Naive thymus-derived CD4-positive, alpha-beta T cell (primary cell): ENCODE measurements around the gene SCO1. TPM values are rescaled to one million over a fixed set of nuclear protein-coding genes. Genes with fewer than 3 reads are reported as not detected.
A peak's percentile ranks its signal among the peaks of the same experiment; 100 is the strongest.

Experiments used
- ATAC-seq: fragments of 150-1000 bp; cut with Tn5 transposase; 2 replicates; pipeline ENCODE4 v1.10.0; 2021; ENCODE audit warnings: mild to moderate bottlenecking, moderate library complexity
- CTCF ChIA-PET: fragments of 350-600 bp; sonication (Branson Sonifier 250); formaldehyde crosslinking; loops from one replicate; lab custom pipeline; 2021; ENCODE audit warnings: antibody characterized with exemption; lab: Charles Lee
- POLR2A ChIA-PET: fragments of 350-600 bp; sonication (Branson Sonifier 250); formaldehyde crosslinking; loops from one replicate; lab custom pipeline; 2021; ENCODE audit warnings: antibody characterized with exemption, inconsistent platforms; lab: Charles Lee
- DNase-seq, 9 donors: peaks; one replicate each; pipeline versions ENCODE4 v3.0.0 to v3.0.0-alpha.2; 2020 to 2022; ENCODE audit warnings: mixed read lengths in 1 of 9
- H3K27ac ChIP-seq: one replicate; pipeline ENCODE4 v1.7.0; 2013; ENCODE audit warnings: mild to moderate bottlenecking, low read depth, low read length, moderate library complexity
- H3K27me3 ChIP-seq, 2 donors: one replicate each; pipeline ENCODE4 v1.7.0; 2013; ENCODE audit warnings: low read length in 2 of 2, mild to moderate bottlenecking in 2 of 2, moderate library complexity in 2 of 2; ENCODE audit not compliant: control insufficient read depth in 2 of 2, insufficient read depth in 2 of 2
- H3K36me3 ChIP-seq, 3 experiments: 1 replicate in 2 of 3; 2 replicates in 1 of 3; pipeline ENCODE4 v1.7.0; 2013; ENCODE audit warnings: low read length in 3 of 3, mild to moderate bottlenecking in 3 of 3, moderate library complexity in 1 of 3; ENCODE audit not compliant: insufficient read depth in 3 of 3, control insufficient read depth in 2 of 3
- H3K4me1 ChIP-seq, 2 donors: one replicate each; pipeline ENCODE4 v1.7.0; 2013; ENCODE audit warnings: low read length in 2 of 2, mild to moderate bottlenecking in 2 of 2, moderate library complexity in 1 of 2; ENCODE audit not compliant: control insufficient read depth in 2 of 2, insufficient read depth in 2 of 2
- H3K4me3 ChIP-seq: 2 replicates; pipeline ENCODE4 v1.7.0; 2013; ENCODE audit warnings: mild to moderate bottlenecking, low read length
- H3K9me3 ChIP-seq, 3 experiments: 1 replicate in 2 of 3; 2 replicates in 1 of 3; pipeline ENCODE4 v1.7.0; 2013; ENCODE audit warnings: low read length in 3 of 3; ENCODE audit not compliant: control insufficient read depth in 2 of 3
- H3K27ac Mint-ChIP-seq, 9 donors: one replicate each; pipeline ENCODE4 v1.8.0; 2020 to 2022; ENCODE audit warnings: mixed read lengths in 9 of 9, mild to moderate bottlenecking in 8 of 9, moderate library complexity in 5 of 9, inconsistent platforms in 2 of 9
- H3K27me3 Mint-ChIP-seq, 5 donors: one replicate each; pipeline ENCODE4 v1.8.0; 2021 to 2022; ENCODE audit warnings: mixed read lengths in 5 of 5, mild to moderate bottlenecking in 1 of 5
- H3K36me3 Mint-ChIP-seq, 5 donors: one replicate each; pipeline ENCODE4 v1.8.0; 2020 to 2022; ENCODE audit warnings: mixed read lengths in 5 of 5, mild to moderate bottlenecking in 3 of 5, inconsistent platforms in 1 of 5
- H3K4me1 Mint-ChIP-seq, 7 donors: one replicate each; pipeline ENCODE4 v1.8.0; 2020 to 2022; ENCODE audit warnings: mixed read lengths in 7 of 7, mild to moderate bottlenecking in 3 of 7, inconsistent platforms in 1 of 7
- H3K4me3 Mint-ChIP-seq, 10 donors: one replicate each; pipeline ENCODE4 v1.8.0; 2020 to 2022; ENCODE audit warnings: mild to moderate bottlenecking in 10 of 10, mixed read lengths in 10 of 10, moderate library complexity in 6 of 10, inconsistent platforms in 2 of 10
- H3K9me3 Mint-ChIP-seq, 11 donors: one replicate each; pipeline ENCODE4 v1.8.0; 2020 to 2022; ENCODE audit warnings: mixed read lengths in 11 of 11, mild to moderate bottlenecking in 4 of 11, inconsistent platforms in 1 of 11, moderate library complexity in 1 of 11
- intact Hi-C, 2 donors: fragments of 100-400 bp; cut with micrococcal nuclease; formaldehyde crosslinking; loops; one replicate each; pipeline ENCODE4 v1.15.1; 2023
- polyA plus RNA-seq, 2 donors: library from polyadenylated mRNA; unstranded; fragments of 300-500 nt; fragmentation: Illumina TruSeq; gene quantifications; one replicate each; pipeline ENCODE4 v1.2.3, GENCODE V29; 2021
- total RNA-seq, 6 experiments: library from RNA in 5 of 6; stranded (reverse) in 5 of 6; gene quantifications; 1 replicate in 5 of 6; 2 replicates in 1 of 6; pipeline ENCODE4 v1.2.3 and lab custom pipeline; 2021 to 2026

Gene SCO1
- total and polyA plus RNA-seq, 7 experiments from 2014 or later = 13.6 to 29.2 (median 17.5) TPM

- Histone ChIP-seq H3K9me3 (no peaks in the 10 kb centered on the region), H3K27me3 (no peaks in the 10 kb centered on the region), H3K27ac (no peak overlapping the region), H3K4me1 (no peaks in the 10 kb centered on the region), H3K36me3 (no peaks in the 10 kb centered on the region), H3K4me3 (no peak overlapping the region)
- peaks cover 8 to 21% (median 17%) of the 10 kb centered on the region in 7 donors for H3K4me1 Mint-ChIP-seq
- H3K27me3 Mint-ChIP-seq = no peaks in the 10 kb centered on the region
- no peaks in the 10 kb centered on the region for H3K9me3 Mint-ChIP-seq
- intact Hi-C loops = no loop called here
- no peak for ATAC-seq
- ChIA-PET CTCF (interaction anchor here (1.6 kb wide), 1 partner anchor 191 kb away, joined by 3 read pairs; no protein-coding TSS in a partner anchor), POLR2A (no interaction called here)
- peak overlapping the region in 4 of 10 donors; percentile 0 to 65 (median 33) for H3K4me3 Mint-ChIP-seq
- H3K36me3 Mint-ChIP-seq = peaks cover 0 to 15% (median 0%) of the 10 kb centered on the region in 5 donors
- DNase-seq = no peak
- H3K27ac Mint-ChIP-seq = peak overlapping the region in 3 of 9 donors; percentile 30 to 87 (median 32)
Observed at GRCh38 chr17:10653987-10654386, 43.3 kb downstream of the SCO1 start.

- Mint-ChIP-seq H3K4me1 (peaks cover 8 to 21% (median 17%) of the 10 kb centered on the region in 7 donors), H3K36me3 (peaks cover 0 to 19% (median 0%) of the 10 kb centered on the region in 5 donors), H3K27ac (peak overlapping the region in 6 of 9 donors; percentile 9 to 85 (median 38)), H3K27me3 (no peaks in the 10 kb centered on the region), H3K4me3 (peak overlapping the region in 8 of 10 donors; percentile 10 to 68 (median 58)), H3K9me3 (no peaks in the 10 kb centered on the region)
- H3K4me3 ChIP-seq = no peak overlapping the region
- H3K27me3 ChIP-seq = no peaks in the 10 kb centered on the region
- peak; percentile 63 for ATAC-seq
- DNase-seq = peak in 3 of 9 donors; percentile 4 to 21 (median 16)
- H3K36me3 ChIP-seq = peaks cover 0 to 3% (median 0%) of the 10 kb centered on the region in 3 experiments
- ChIA-PET POLR2A (no interaction called here), CTCF (no interaction called here)
- H3K9me3 ChIP-seq = no peaks in the 10 kb centered on the region
- no peak overlapping the region for H3K27ac ChIP-seq
- H3K4me1 ChIP-seq = no peaks in the 10 kb centered on the region
- intact Hi-C loops = no loop called here
Observed at GRCh38 chr17:10652984-10653659, 44.2 kb downstream of the SCO1 start.

GRCh38 chr17:10651927-10652326 is 45.4 kb downstream of the SCO1 start:
- intact Hi-C loops = no loop called here
- CTCF ChIA-PET = no interaction called here
- ATAC-seq (no peak), DNase-seq (no peak)
- no peak overlapping the region for H3K4me3 ChIP-seq
- no peaks in the 10 kb centered on the region for H3K9me3 ChIP-seq
- H3K4me1 ChIP-seq = no peaks in the 10 kb centered on the region
- Mint-ChIP-seq H3K4me1 (peaks cover 8 to 21% (median 17%) of the 10 kb centered on the region in 7 donors), H3K36me3 (peaks cover 0 to 20% (median 0%) of the 10 kb centered on the region in 5 donors), H3K27ac (no peak overlapping the region), H3K27me3 (no peaks in the 10 kb centered on the region), H3K4me3 (no peak overlapping the region), H3K9me3 (no peaks in the 10 kb centered on the region)
- H3K27me3 ChIP-seq = no peaks in the 10 kb centered on the region
- peaks cover 0 to 4% (median 0%) of the 10 kb centered on the region in 3 experiments for H3K36me3 ChIP-seq
- POLR2A ChIA-PET = no interaction called here
- H3K27ac ChIP-seq = no peak overlapping the region

GRCh38 chr17:10649602-10650001 is 47.7 kb downstream of the SCO1 start:
- H3K4me3 Mint-ChIP-seq = peak overlapping the region in 1 of 10 donors; percentile 25
- peaks cover 0 to 29% (median 0%) of the 10 kb centered on the region in 5 donors for H3K36me3 Mint-ChIP-seq
- H3K36me3 ChIP-seq = peaks cover 0 to 8% (median 0%) of the 10 kb centered on the region in 3 experiments
- H3K27me3 ChIP-seq = no peaks in the 10 kb centered on the region
- H3K4me1 Mint-ChIP-seq = peaks cover 8 to 21% (median 17%) of the 10 kb centered on the region in 7 donors
- POLR2A ChIA-PET = no interaction called here
- intact Hi-C loops = loop anchor here in 1 of 2 donors (5.0 kb wide), 1 partner anchor 48 kb away; the partner anchor contains the start of genes ADPRM and SCO1
- H3K27ac ChIP-seq = no peak overlapping the region
- H3K27me3 Mint-ChIP-seq = no peaks in the 10 kb centered on the region
- no peak overlapping the region for H3K27ac Mint-ChIP-seq
- CTCF ChIA-PET = interaction anchor here (1.5 kb wide), 1 partner anchor 20 kb away, joined by 7 read pairs; no protein-coding TSS in a partner anchor
- DNase-seq (no peak), ATAC-seq (no peak)
- no peak overlapping the region for H3K4me3 ChIP-seq
- H3K9me3 Mint-ChIP-seq = no peaks in the 10 kb centered on the region
- H3K9me3 ChIP-seq = no peaks in the 10 kb centered on the region
- H3K4me1 ChIP-seq = no peaks in the 10 kb centered on the region

GRCh38 chr17:10648956-10649355 is 48.4 kb downstream of the SCO1 start:
- no peak overlapping the region for H3K4me3 ChIP-seq
- intact Hi-C loops = loop anchor here in 1 of 2 donors (5.0 kb wide), 1 partner anchor 48 kb away; the partner anchor contains the start of genes ADPRM and SCO1
- peak overlapping the region in 1 of 9 donors; percentile 5 for H3K27ac Mint-ChIP-seq
- ATAC-seq (no peak), DNase-seq (no peak)
- H3K9me3 Mint-ChIP-seq = no peaks in the 10 kb centered on the region
- H3K9me3 ChIP-seq = no peaks in the 10 kb centered on the region
- no peak overlapping the region for H3K4me3 Mint-ChIP-seq
- H3K36me3 Mint-ChIP-seq = peaks cover 0 to 35% (median 6%) of the 10 kb centered on the region in 5 donors
- H3K27ac ChIP-seq = no peak overlapping the region
- CTCF ChIA-PET = no interaction called here
- POLR2A ChIA-PET = no interaction called here
- H3K36me3 ChIP-seq = peaks cover 0 to 15% (median 0%) of the 10 kb centered on the region in 3 experiments
- no peaks in the 10 kb centered on the region for H3K27me3 ChIP-seq
- peaks cover 4 to 18% (median 12%) of the 10 kb centered on the region in 7 donors for H3K4me1 Mint-ChIP-seq
- H3K27me3 Mint-ChIP-seq = no peaks in the 10 kb centered on the region
- H3K4me1 ChIP-seq = no peaks in the 10 kb centered on the region

- peaks cover 0 to 12% (median 6%) of the 10 kb centered on the region in 7 donors for H3K4me1 Mint-ChIP-seq
- Histone ChIP-seq H3K27ac (no peak overlapping the region), H3K9me3 (no peaks in the 10 kb centered on the region), H3K36me3 (peaks cover 0 to 18% (median 0%) of the 10 kb centered on the region in 3 experiments), H3K4me3 (no peak overlapping the region), H3K27me3 (no peaks in the 10 kb centered on the region), H3K4me1 (no peaks in the 10 kb centered on the region)
- peaks cover 0 to 33% (median 7%) of the 10 kb centered on the region in 5 donors for H3K36me3 Mint-ChIP-seq
- ChIA-PET POLR2A (no interaction called here), CTCF (no interaction called here)
- no peaks in the 10 kb centered on the region for H3K27me3 Mint-ChIP-seq
- H3K4me3 Mint-ChIP-seq = no peak overlapping the region
- ATAC-seq (no peak), DNase-seq (no peak)
- intact Hi-C loops = loop anchor here in 1 of 2 donors (5.0 kb wide), 1 partner anchor 49 kb away; the partner anchor contains the start of genes ADPRM and SCO1
- peak overlapping the region in 4 of 9 donors; percentile 6 to 48 (median 29) for H3K27ac Mint-ChIP-seq
- H3K9me3 Mint-ChIP-seq = no peaks in the 10 kb centered on the region
Observed at GRCh38 chr17:10648381-10648780, 49.0 kb downstream of the SCO1 start.
